GM18873 (cell line): Measurements from ENCODE around the gene CPNE7.
"Not testable (repeated sequence)": the region's sequence is repeated elsewhere in the genome, so short reads cannot be mapped to it uniquely, and the experiment has no call there.

Experiments
- ATAC-seq: cut with Tn5 transposase; IDR thresholded peaks from one replicate; pipeline ENCODE4 v1.9.1; 2021; ENCODE audit warnings: mild to moderate bottlenecking, moderate library complexity, moderate number of reproducible peaks; ENCODE audit not compliant: unreplicated experiment, low FRiP score

The CPNE7 gene

GRCh38 chr16:89581045-89581695 is 5.6 kb downstream of the CPNE7 start:
- ATAC-seq = no peak

GRCh38 chr16:89581861-89582563 is 6.5 kb downstream of the CPNE7 start:
- no peak for ATAC-seq

- no peak for ATAC-seq
Observed at GRCh38 chr16:89582614-89583196, 7.1 kb downstream of the CPNE7 start.

- ATAC-seq = no peak
Observed at GRCh38 chr16:89583197-89583894, 7.8 kb downstream of the CPNE7 start.

- no peak for ATAC-seq
Observed at GRCh38 chr16:89583895-89584644, 8.5 kb downstream of the CPNE7 start.

- no peak for ATAC-seq
Observed at GRCh38 chr16:89584768-89585549, 9.4 kb downstream of the CPNE7 start.

GRCh38 chr16:89586218-89586617 is 10.7 kb downstream of the CPNE7 start:
- no peak for ATAC-seq

GRCh38 chr16:89586853-89587252 is 11.3 kb downstream of the CPNE7 start:
- no peak for ATAC-seq

- not testable (repeated sequence) for ATAC-seq
Observed at GRCh38 chr16:89587676-89588075, 12.1 kb downstream of the CPNE7 start.

- ATAC-seq = no peak
Observed at GRCh38 chr16:89588413-89589109, 13.0 kb downstream of the CPNE7 start.

GRCh38 chr16:89589241-89589926 is 13.8 kb downstream of the CPNE7 start:
- ATAC-seq = no peak

- ATAC-seq = no peak
Observed at GRCh38 chr16:89593841-89594240, 18.3 kb downstream of the CPNE7 start.

- ATAC-seq = no peak
Observed at GRCh38 chr16:89595330-89596060, 19.9 kb downstream of the CPNE7 start.

GRCh38 chr16:89596061-89596689 is 20.6 kb downstream of the CPNE7 start:
- ATAC-seq = no peak

GRCh38 chr16:89596957-89597649 is 21.5 kb downstream of the CPNE7 start:
- no peak for ATAC-seq

GRCh38 chr16:89598199-89598598 is 22.6 kb downstream of the CPNE7 start:
- ATAC-seq = no peak

GRCh38 chr16:89599451-89599858 is 23.9 kb downstream of the CPNE7 start:
- no peak for ATAC-seq
